Right lobe of liver (tissue), 6 donors: ENCODE measurements around the gene PLCL2. TPM values are rescaled to one million over a fixed set of nuclear protein-coding genes. Genes with fewer than 3 reads are reported as not detected.

Experiments
- ATAC-seq, 4 donors: fragments of 200-7000 bp; cut with Tn5 transposase; one replicate each; pipeline ENCODE4 v1.9.1; 2020; ENCODE audit warnings: mild to moderate bottlenecking in 4 of 4, moderate library complexity in 4 of 4
- DNase-seq, 3 donors: peaks; one replicate each; pipeline ENCODE4 v3.0.0-alpha.2; 2020
- H3K27ac ChIP-seq, 3 donors: fragments of 200-600 bp; one replicate each; pipeline ENCODE4 v1.8.0; 2022
- H3K27me3 ChIP-seq, 2 donors: fragments of 200-600 bp; one replicate each; pipeline ENCODE4 v1.8.0; 2022
- H3K36me3 ChIP-seq, 4 donors: fragments of 200-600 bp; sonication (generic) in 1 of 4; one replicate each; pipeline versions ENCODE4 v1.5.1 to v1.8.0; 2017 to 2022; ENCODE audit warnings: control low read depth in 1 of 4
- H3K4me1 ChIP-seq, 4 donors: fragments of 200-600 bp; sonication (generic) in 1 of 4; one replicate each; pipeline versions ENCODE4 v1.5.1 to v1.8.0; 2017 to 2022; ENCODE audit warnings: control low read depth in 1 of 4
- H3K4me3 ChIP-seq, 3 donors: fragments of 200-600 bp; one replicate each; pipeline ENCODE4 v1.8.0; 2022
- H3K9me3 ChIP-seq, 4 donors: fragments of 200-600 bp; sonication (generic) in 1 of 4; one replicate each; pipeline versions ENCODE4 v1.5.1 to v1.8.0; 2017 to 2022; ENCODE audit warnings: control low read depth in 1 of 4
- CTCF ChIP-seq, 4 donors: fragments of 200-600 bp in 3 of 4; fragments of 450-650 bp in 1 of 4; IDR thresholded peaks; one replicate each; pipeline versions ENCODE4 v1.5.1 to v1.8.0; 2016 to 2022; ENCODE audit warnings: antibody characterized with exemption in 4 of 4, mild to moderate bottlenecking in 2 of 4
- POLR2A ChIP-seq: fragments of 450-650 bp; IDR thresholded peaks from one replicate; pipeline ENCODE4 v1.6.1; 2017; ENCODE audit warnings: antibody characterized with exemption, mild to moderate bottlenecking
- WGBS: methylation state at CpG from one replicate; pipeline ENCODE4 v1.1.6; 2018; ENCODE audit warnings: low coverage, low lambda C conversion rate; ENCODE audit not compliant: insufficient coverage; ENCODE audit errors: missing lambda C conversion rate; 5-methylcytosine and 5-hydroxymethylcytosine counted together
- intact Hi-C, 2 donors: fragments of 100-400 bp; cut with DNase I; formaldehyde crosslinking; loops; one replicate each; pipeline versions ENCODE4 v1.11.2 to v1.14.1; 2022
- total RNA-seq, 6 experiments: library from RNA; depleted of rRNA in 2 of 6; stranded (reverse); fragments of >200 nt in 2 of 6; fragmentation: NEBNext Ultra II Directional in 3 of 6; extraction: Animal tissue kit (Norgen Biotek cat#: 25700) in 3 of 6; gene quantifications; one replicate each; pipeline versions ENCODE4 v1.1.0 to v1.2.4, GENCODE V29; 2016 to 2023
- donor health status: DM: no; HTN: yes; CAD: no.
- donor health status: DM: no; HTN: no; CAD: no.
- donor health status: DM: no; HTN: no; CAD: no.
- donor health status: DM: no; HTN: yes; CAD: no.
- donor health status: DM: no; HTN: yes; CAD: no.

PLCL2 gene
- total RNA-seq, 6 experiments from 2014 or later = 4.6 to 8.2 (median 6.9) TPM

GRCh38 chr3:17110660-17111396 is 226.1 kb downstream of the PLCL2 start:
- intact Hi-C loops = no loop called here
- Histone ChIP-seq H3K27me3 (no peaks in the 10 kb centered on the region), H3K4me1 (no peaks in the 10 kb centered on the region), H3K27ac (no peak overlapping the region), H3K9me3 (no peaks in the 10 kb centered on the region), H3K36me3 (no peaks in the 10 kb centered on the region), H3K4me3 (no peak overlapping the region)
- TF ChIP-seq POLR2A (no peak), CTCF (IDR thresholded peaks at IDR 0.05) (no peak)
- no peak for ATAC-seq
- no peak for DNase-seq
- WGBS = 66% methylated on average over 5 of the region's 8 CpGs

GRCh38 chr3:17111586-17111985 is 226.8 kb downstream of the PLCL2 start:
- H3K36me3 ChIP-seq = no peaks in the 10 kb centered on the region
- H3K4me3 ChIP-seq = no peak overlapping the region
- 54% methylated on average over 2 of the region's 3 CpGs for WGBS
- H3K27ac ChIP-seq = no peak overlapping the region
- TF ChIP-seq CTCF (IDR thresholded peaks at IDR 0.05) (no peak), POLR2A (no peak)
- no peaks in the 10 kb centered on the region for H3K4me1 ChIP-seq
- H3K9me3 ChIP-seq = no peaks in the 10 kb centered on the region
- ATAC-seq (no peak), DNase-seq (no peak)
- no peaks in the 10 kb centered on the region for H3K27me3 ChIP-seq
- intact Hi-C loops = no loop called here

- intact Hi-C loops = no loop called here
- Histone ChIP-seq H3K4me3 (no peak overlapping the region), H3K4me1 (no peaks in the 10 kb centered on the region), H3K27me3 (no peaks in the 10 kb centered on the region), H3K36me3 (no peaks in the 10 kb centered on the region), H3K27ac (no peak overlapping the region), H3K9me3 (no peaks in the 10 kb centered on the region)
- ATAC-seq (no peak), DNase-seq (no peak)
- TF ChIP-seq POLR2A (no peak), CTCF (IDR thresholded peaks at IDR 0.05) (no peak)
- 100% methylated on average over 2 of the region's 3 CpGs for WGBS
Observed at GRCh38 chr3:17115186-17115585, 230.4 kb downstream of the PLCL2 start.

GRCh38 chr3:17116007-17116600 is 231.3 kb downstream of the PLCL2 start:
- H3K36me3 ChIP-seq = no peaks in the 10 kb centered on the region
- intact Hi-C loops = no loop called here
- 73% methylated on average over 6 of the region's 8 CpGs for WGBS

More at GRCh38 chr3:17116007-17116600, 231.3 kb downstream of the PLCL2 start:
- ATAC-seq (no peak), DNase-seq (no peak)
- Histone ChIP-seq H3K27me3 (no peaks in the 10 kb centered on the region), H3K4me3 (no peak overlapping the region), H3K27ac (no peak overlapping the region), H3K4me1 (no peaks in the 10 kb centered on the region), H3K9me3 (no peaks in the 10 kb centered on the region)
- TF ChIP-seq CTCF (IDR thresholded peaks at IDR 0.05) (no peak), POLR2A (no peak)
